OCI-LY1 (cell line): ENCODE results near the gene SLC16A4.

Source experiments
- H2AFZ ChIP-seq: fragments of 200-600 bp; sonication (generic), shearing (Covaris generic); 2 replicates; pipeline ENCODE4 v1.6.0; 2014; ENCODE audit warnings: antibody characterized with exemption, mild to moderate bottlenecking, low read length
- H3F3A ChIP-seq: fragments of 200-600 bp; sonication (generic), shearing (Covaris generic); 2 replicates; pipeline ENCODE4 v1.6.0; 2014; ENCODE audit warnings: mild to moderate bottlenecking, antibody characterized with exemption, low read length, moderate library complexity; ENCODE audit not compliant: insufficient read depth
- H3K27ac ChIP-seq: fragments of 200-600 bp; sonication (generic); 2 replicates; pipeline ENCODE4 v1.5.1; 2014; ENCODE audit warnings: low read length, mixed run types, mild to moderate bottlenecking, low read depth; ENCODE audit not compliant: poor library complexity, severe bottlenecking
- H3K27me3 ChIP-seq: fragments of 200-600 bp; sonication (generic); 2 replicates; pipeline ENCODE4 v1.6.0; 2014; ENCODE audit warnings: antibody characterized with exemption, mild to moderate bottlenecking, low read length, moderate library complexity; ENCODE audit not compliant: insufficient read depth
- H3K36me3 ChIP-seq: fragments of 200-600 bp; sonication (generic); 2 replicates; pipeline ENCODE4 v1.6.1; 2014; ENCODE audit warnings: mild to moderate bottlenecking, antibody characterized with exemption, low read length, moderate library complexity, mixed read lengths; ENCODE audit not compliant: insufficient read depth
- H3K4me1 ChIP-seq: fragments of 200-600 bp; sonication (generic); 2 replicates; pipeline ENCODE4 v1.5.1; 2014; ENCODE audit warnings: mild to moderate bottlenecking, low read length, moderate library complexity; ENCODE audit not compliant: insufficient read depth, severe bottlenecking
- H3K4me2 ChIP-seq: fragments of 200-600 bp; sonication (generic), shearing (Covaris generic); 2 replicates; pipeline ENCODE4 v1.6.1; 2014; ENCODE audit warnings: low read length
- H3K4me3 ChIP-seq: fragments of 200-600 bp; sonication (generic); 2 replicates; pipeline ENCODE4 v1.5.1; 2014; ENCODE audit warnings: low read length, low read depth, mild to moderate bottlenecking, mixed read lengths; ENCODE audit not compliant: poor library complexity, severe bottlenecking
- H3K79me2 ChIP-seq: fragments of 200-600 bp; shearing (Covaris generic); 2 replicates; pipeline ENCODE4 v1.6.1; 2016; ENCODE audit warnings: mixed run types, low read length, mixed read lengths; ENCODE audit not compliant: insufficient read depth
- H3K9ac ChIP-seq: fragments of 200-600 bp; sonication (generic), shearing (Covaris generic); 2 replicates; pipeline ENCODE4 v1.6.1; 2014; ENCODE audit warnings: mild to moderate bottlenecking, low read length, mixed read lengths
- H3K9me2 ChIP-seq: fragments of 200-600 bp; sonication (generic), shearing (Covaris generic); 2 replicates; pipeline ENCODE4 v1.6.1; 2014; ENCODE audit warnings: low read depth, mild to moderate bottlenecking, low read length, mixed read lengths
- H3K9me3 ChIP-seq: fragments of 200-600 bp; shearing (Covaris generic); 2 replicates; pipeline ENCODE4 v1.6.1; 2014; ENCODE audit warnings: low read length, mixed read lengths
- H4K20me1 ChIP-seq: fragments of 200-600 bp; sonication (generic), shearing (Covaris generic); 2 replicates; pipeline ENCODE4 v1.6.0; 2016; ENCODE audit warnings: mild to moderate bottlenecking, low read length; ENCODE audit not compliant: insufficient read depth
- CTCF ChIP-seq: fragments of 200-600 bp; sonication (generic), shearing (Covaris generic); IDR thresholded peaks from 2 replicates; pipeline ENCODE4 v1.5.1; 2017; ENCODE audit warnings: mild to moderate bottlenecking, antibody characterized with exemption, low read length, moderate library complexity, mixed read lengths
- EZH2 ChIP-seq: fragments of 200-600 bp; sonication (generic), shearing (Covaris generic); IDR thresholded peaks from 2 replicates; pipeline ENCODE4 v1.8.0; 2017; ENCODE audit warnings: borderline replicate concordance, mixed run types, mild to moderate bottlenecking, antibody characterized with exemption, low read length, moderate library complexity, mixed read lengths

Gene SLC16A4

GRCh38 chr1:110335265-110335664 is 55.6 kb downstream of the SLC16A4 start:
- Histone ChIP-seq H3K79me2 (peaks cover 7% of the 10 kb centered on the region), H3K27me3 (no peaks in the 10 kb centered on the region), H3K36me3 (peaks cover 1% of the 10 kb centered on the region), H2AFZ (no peak overlapping the region), H3K27ac (no peak overlapping the region), H3K4me3 (no peak overlapping the region), H4K20me1 (no peaks in the 10 kb centered on the region), H3K9ac (no peak overlapping the region), H3K9me2 (no peaks in the 10 kb centered on the region), H3K4me2 (no peak overlapping the region), H3K9me3 (no peaks in the 10 kb centered on the region), H3F3A (no peaks in the 10 kb centered on the region), H3K4me1 (peaks cover 13% of the 10 kb centered on the region)
- TF ChIP-seq CTCF = no peak
- no peak for TF ChIP-seq EZH2

GRCh38 chr1:110328700-110329099 is 62.1 kb downstream of the SLC16A4 start:
- Histone ChIP-seq H3K9ac (no peak overlapping the region), H4K20me1 (no peaks in the 10 kb centered on the region), H3K27me3 (0 out of 2 replicates have a peak, but pooled peaks cover 4% of the 10 kb centered on the region), H3K27ac (no peak overlapping the region), H3K36me3 (no peaks in the 10 kb centered on the region), H3K79me2 (no peaks in the 10 kb centered on the region), H3K4me1 (no peaks in the 10 kb centered on the region), H3K4me3 (no peak overlapping the region), H3K4me2 (no peak overlapping the region), H2AFZ (no peak overlapping the region), H3K9me3 (no peaks in the 10 kb centered on the region), H3F3A (no peaks in the 10 kb centered on the region), H3K9me2 (no peaks in the 10 kb centered on the region)
- TF ChIP-seq CTCF = no peak
- no peak for TF ChIP-seq EZH2

GRCh38 chr1:110328274-110328673 is 62.6 kb downstream of the SLC16A4 start:
- Histone ChIP-seq H3K79me2 (no peaks in the 10 kb centered on the region), H4K20me1 (no peaks in the 10 kb centered on the region), H3K9me2 (no peaks in the 10 kb centered on the region), H3F3A (no peaks in the 10 kb centered on the region), H3K4me1 (no peaks in the 10 kb centered on the region), H3K4me3 (no peak overlapping the region), H3K9ac (no peak overlapping the region), H3K36me3 (no peaks in the 10 kb centered on the region), H3K27me3 (0 out of 2 replicates have a peak, but pooled peaks cover 4% of the 10 kb centered on the region), H3K4me2 (no peak overlapping the region), H2AFZ (no peak overlapping the region), H3K9me3 (no peaks in the 10 kb centered on the region), H3K27ac (no peak overlapping the region)
- TF ChIP-seq EZH2 (no peak), CTCF (no peak)
